PFSK-1 (cell line): ENCODE results near the gene SESN3.

Source experiments
- POLR2AphosphoS5 ChIP-seq: IDR thresholded peaks from 2 replicates; pipeline ENCODE4 v1.6.1; 2012; ENCODE audit warnings: low read depth, mild to moderate bottlenecking, control low read depth, low read length, moderate library complexity
- TAF1 ChIP-seq: IDR thresholded peaks from 2 replicates; pipeline ENCODE4 v1.6.1; 2012; ENCODE audit warnings: low read length, control low read depth, borderline replicate concordance; ENCODE audit not compliant: insufficient read depth

- TF ChIP-seq TAF1 = no peak
- no peak for TF ChIP-seq POLR2AphosphoS5
Measured at GRCh38 chr11:95115597-95115996, 115.4 kb downstream of the SESN3 start.
